Stimulated activated effector memory CD8-positive, alpha-beta T cell treated with anti-CD3 and anti-CD28 coated beads, Interleukin-12 subunit alpha, Interleukin-12 subunit beta, amount 100 ng/mL, for 72 hours (primary cell): ENCODE measurements around the gene SNTA1.
A peak's percentile ranks its signal among the peaks of the same experiment; 100 is the strongest.
"Not testable (repeated sequence)": the region's sequence is repeated elsewhere in the genome, so short reads cannot be mapped to it uniquely, and the experiment has no call there.

Source experiments
- ATAC-seq: fragments of 150-1000 bp; cut with Tn5 transposase; 2 replicates; pipeline ENCODE4 v1.10.0; 2021
- DNase-seq, 2 donors: peaks; one replicate each; pipeline ENCODE4 v3.0.0; 2021 to 2022; ENCODE audit warnings: low spot score in 2 of 2
- H3K27ac Mint-ChIP-seq: one replicate; pipeline ENCODE4 v1.8.0; 2022; ENCODE audit warnings: mild to moderate bottlenecking, mixed read lengths
- H3K36me3 Mint-ChIP-seq: one replicate; pipeline ENCODE4 v1.8.0; 2022; ENCODE audit warnings: mild to moderate bottlenecking, mixed read lengths
- H3K4me1 Mint-ChIP-seq: one replicate; pipeline ENCODE4 v1.8.0; 2022; ENCODE audit warnings: mixed read lengths
- H3K4me3 Mint-ChIP-seq: one replicate; pipeline ENCODE4 v1.8.0; 2022; ENCODE audit warnings: mild to moderate bottlenecking, mixed read lengths
- H3K9me3 Mint-ChIP-seq: one replicate; pipeline ENCODE4 v1.8.0; 2022; ENCODE audit warnings: mixed read lengths

The SNTA1 gene

GRCh38 chr20:33394718-33395117, 48.8 kb downstream of the SNTA1 start:
- Mint-ChIP-seq H3K27ac (peak overlapping the region; percentile 15), H3K9me3 (no peaks in the 10 kb centered on the region), H3K4me1 (peaks cover 21% of the 10 kb centered on the region), H3K4me3 (no peak overlapping the region), H3K36me3 (peaks cover 80% of the 10 kb centered on the region)
- no peak for ATAC-seq
- no peak for DNase-seq

- peaks cover 85% of the 10 kb centered on the region for H3K36me3 Mint-ChIP-seq
- H3K4me3 Mint-ChIP-seq: no peak overlapping the region
- no peak for DNase-seq
- H3K4me1 Mint-ChIP-seq: peaks cover 13% of the 10 kb centered on the region
- peak overlapping the region; percentile 37 for H3K27ac Mint-ChIP-seq
- no peaks in the 10 kb centered on the region for H3K9me3 Mint-ChIP-seq
- ATAC-seq: no peak
These were observed 50.0 kb downstream of the SNTA1 start for GRCh38 chr20:33393609-33394008.

GRCh38 chr20:33391722-33392415, 51.7 kb downstream of the SNTA1 start:
- ATAC-seq (no peak), DNase-seq (no peak)
- Mint-ChIP-seq H3K36me3 (peaks cover 93% of the 10 kb centered on the region), H3K9me3 (no peaks in the 10 kb centered on the region), H3K4me3 (no peak overlapping the region), H3K27ac (peak overlapping the region; percentile 39), H3K4me1 (peaks cover 3% of the 10 kb centered on the region)

GRCh38 chr20:33389326-33389725, 54.2 kb downstream of the SNTA1 start:
- H3K27ac Mint-ChIP-seq, H3K4me3 Mint-ChIP-seq, DNase-seq, H3K4me1 Mint-ChIP-seq, ATAC-seq, H3K9me3 Mint-ChIP-seq: not testable (repeated sequence)
- H3K36me3 Mint-ChIP-seq: peaks cover 93% of the 10 kb centered on the region

GRCh38 chr20:33388268-33388667, 55.3 kb downstream of the SNTA1 start:
- H3K9me3 Mint-ChIP-seq: no peaks in the 10 kb centered on the region
- H3K4me3 Mint-ChIP-seq: no peak overlapping the region
- DNase-seq (no peak), ATAC-seq (no peak)
- H3K4me1 Mint-ChIP-seq: no peaks in the 10 kb centered on the region
- no peak overlapping the region for H3K27ac Mint-ChIP-seq
- peaks cover 93% of the 10 kb centered on the region for H3K36me3 Mint-ChIP-seq

- no peaks in the 10 kb centered on the region for H3K4me1 Mint-ChIP-seq
- H3K9me3 Mint-ChIP-seq: no peaks in the 10 kb centered on the region
- H3K36me3 Mint-ChIP-seq: peaks cover 93% of the 10 kb centered on the region
- H3K4me3 Mint-ChIP-seq: no peak overlapping the region
- no peak for DNase-seq
- H3K27ac Mint-ChIP-seq: peak overlapping the region; percentile 53
- ATAC-seq: no peak
These were observed 56.4 kb downstream of the SNTA1 start for GRCh38 chr20:33387177-33387576.

GRCh38 chr20:33386673-33387072, 56.9 kb downstream of the SNTA1 start:
- peaks cover 93% of the 10 kb centered on the region for H3K36me3 Mint-ChIP-seq
- H3K4me3 Mint-ChIP-seq: no peak overlapping the region
- H3K27ac Mint-ChIP-seq: peak overlapping the region; percentile 53
- ATAC-seq (no peak), DNase-seq (no peak)
- H3K9me3 Mint-ChIP-seq: no peaks in the 10 kb centered on the region
- H3K4me1 Mint-ChIP-seq: no peaks in the 10 kb centered on the region

GRCh38 chr20:33377366-33377765, 66.2 kb downstream of the SNTA1 start:
- Mint-ChIP-seq H3K9me3 (no peaks in the 10 kb centered on the region), H3K36me3 (peaks cover 84% of the 10 kb centered on the region), H3K4me3 (no peak overlapping the region), H3K27ac (peak overlapping the region; percentile 4), H3K4me1 (peaks cover 15% of the 10 kb centered on the region)
- DNase-seq (no peak), ATAC-seq (no peak)

GRCh38 chr20:33373735-33374605, 69.6 kb downstream of the SNTA1 start:
- peak overlapping the region; percentile 21 for H3K27ac Mint-ChIP-seq
- no peak for DNase-seq

GRCh38 chr20:33372993-33373441, 70.5 kb downstream of the SNTA1 start:
- DNase-seq (no peak), ATAC-seq (no peak)
- peak overlapping the region; percentile 27 for H3K4me3 Mint-ChIP-seq
- peaks cover 83% of the 10 kb centered on the region for H3K36me3 Mint-ChIP-seq
- no peaks in the 10 kb centered on the region for H3K9me3 Mint-ChIP-seq
- peaks cover 31% of the 10 kb centered on the region for H3K4me1 Mint-ChIP-seq
- peak overlapping the region; percentile 87 for H3K27ac Mint-ChIP-seq

More at GRCh38 chr20:33373735-33374605, 69.6 kb downstream of the SNTA1 start:
- Mint-ChIP-seq H3K9me3 (no peaks in the 10 kb centered on the region), H3K4me1 (peaks cover 35% of the 10 kb centered on the region), H3K4me3 (no peak overlapping the region), H3K36me3 (peaks cover 83% of the 10 kb centered on the region)
- ATAC-seq: no peak

- H3K36me3 Mint-ChIP-seq: peaks cover 96% of the 10 kb centered on the region
- peak overlapping the region; percentile 51 for H3K4me3 Mint-ChIP-seq
- no peaks in the 10 kb centered on the region for H3K9me3 Mint-ChIP-seq
- ATAC-seq (peak; percentile 82), DNase-seq (peak; percentile 17 to 56)
- H3K27ac Mint-ChIP-seq: peak overlapping the region; percentile 93
- H3K4me1 Mint-ChIP-seq: peaks cover 31% of the 10 kb centered on the region
These were observed 73.3 kb downstream of the SNTA1 start for GRCh38 chr20:33370291-33370690.

- no peak overlapping the region for H3K27ac Mint-ChIP-seq
- DNase-seq: no peak
- H3K36me3 Mint-ChIP-seq: peaks cover 100% of the 10 kb centered on the region
- H3K4me1 Mint-ChIP-seq: no peaks in the 10 kb centered on the region
- ATAC-seq: no peak
- no peaks in the 10 kb centered on the region for H3K9me3 Mint-ChIP-seq
- H3K4me3 Mint-ChIP-seq: no peak overlapping the region
These were observed 80.7 kb downstream of the SNTA1 start for GRCh38 chr20:33362898-33363297.

- ATAC-seq: no peak
- Mint-ChIP-seq H3K9me3 (no peaks in the 10 kb centered on the region), H3K4me1 (no peaks in the 10 kb centered on the region), H3K36me3 (peaks cover 94% of the 10 kb centered on the region), H3K27ac (peak overlapping the region; percentile 75), H3K4me3 (no peak overlapping the region)
- DNase-seq: no peak
These were observed 83.9 kb downstream of the SNTA1 start for GRCh38 chr20:33359399-33360261.
